GM12878 (cell line): ENCODE data around the gene MYO19. TPM values are rescaled to one million over a fixed set of nuclear protein-coding genes. Genes with fewer than 3 reads are reported as not detected.

Experiments used
- ATAC-seq: fragments of 200-7000 bp; cut with Tn5 transposase; 3 replicates; pipeline ENCODE4 v1.9.1; 2020; ENCODE audit warnings: mild to moderate bottlenecking, moderate library complexity
- BruUV-seq: library from RNA; stranded (reverse); fragments of 400-500 nt; replicated peaks from 2 replicates; lab custom pipeline; 2021; lab: Mats Ljungman, UMichigan
- CTCF ChIA-PET: fragments of 300-600 bp; sonication (Branson Sonifier 250); formaldehyde crosslinking; extraction: SDS; loops from one replicate; lab custom pipeline; 2021; ENCODE audit warnings: inconsistent platforms; lab: Yijun Ruan, JAX
- POLR2A ChIA-PET: fragments of 350-600 bp; formaldehyde crosslinking; extraction: SDS; loops from one replicate; lab custom pipeline; 2021; ENCODE audit warnings: inconsistent platforms; lab: Charles Lee
- RAD21 ChIA-PET: fragments of 300-600 bp; sonication (Branson Sonifier 250); formaldehyde crosslinking; loops from one replicate; lab custom pipeline; 2023; ENCODE audit warnings: antibody characterized with exemption; ENCODE audit not compliant: unreplicated experiment; lab: Charles Lee
- SMC1A ChIA-PET: fragments of 300-600 bp; sonication (Branson Sonifier 250); formaldehyde crosslinking; loops from one replicate; lab custom pipeline; 2023; ENCODE audit not compliant: unreplicated experiment, uncharacterized antibody; lab: Charles Lee
- DNase-seq: peaks from one replicate; pipeline ENCODE4 v3.0.0-alpha.2; 2011; ENCODE audit warnings: low read depth, low spot score
- FAIRE-seq: peaks from 3 replicates; lab custom pipeline; 2011; peaks lifted over from hg19 to GRCh38; lab: Jason Lieb, UNC
- H2AFZ ChIP-seq: 2 replicates; pipeline ENCODE4 v1.6.0; 2011; ENCODE audit warnings: low read depth, low read length, control low read depth; ENCODE audit not compliant: control insufficient read depth
- H3K27ac ChIP-seq: 2 replicates; pipeline ENCODE4 v1.5.1; 2011; ENCODE audit warnings: control low read depth; ENCODE audit not compliant: control insufficient read depth, insufficient read depth
- H3K27me3 ChIP-seq, 2 experiments: replicated peaks in 1 of 2; 2 replicates each; pipeline versions ENCODE4 v1.6.0 to v1.6.1; 2011; ENCODE audit warnings: low read length in 1 of 2; ENCODE audit not compliant: control insufficient read depth in 2 of 2, insufficient read depth in 2 of 2
- H3K36me3 ChIP-seq, 2 experiments: 2 replicates each; pipeline ENCODE4 v1.5.1; 2011; ENCODE audit warnings: low read length in 1 of 2; ENCODE audit not compliant: control insufficient read depth in 2 of 2, insufficient read depth in 2 of 2
- H3K4me1 ChIP-seq: 2 replicates; pipeline ENCODE4 v1.6.1; 2011; ENCODE audit warnings: mild to moderate bottlenecking, low read length, moderate library complexity, mixed read lengths; ENCODE audit not compliant: control insufficient read depth, insufficient read depth
- H3K4me2 ChIP-seq: 2 replicates; pipeline ENCODE4 v1.6.0; 2011; ENCODE audit warnings: control low read depth; ENCODE audit not compliant: control insufficient read depth, insufficient read depth
- H3K4me3 ChIP-seq: fragments of 200-600 bp; sonication (generic); 2 replicates; pipeline ENCODE4 v1.5.1; 2016
- H3K79me2 ChIP-seq: 2 replicates; pipeline ENCODE4 v1.6.0; 2011; ENCODE audit warnings: low read length; ENCODE audit not compliant: control insufficient read depth, insufficient read depth
- H3K9ac ChIP-seq: 2 replicates; pipeline ENCODE4 v1.8.0; 2011; ENCODE audit warnings: low read length, control low read depth, mixed read lengths; ENCODE audit not compliant: control insufficient read depth, insufficient read depth
- H3K9me3 ChIP-seq: replicated peaks from 3 replicates; pipeline ENCODE4 v1.5.1; 2011; ENCODE audit warnings: mild to moderate bottlenecking, low read length; ENCODE audit not compliant: control insufficient read depth, insufficient read depth
- H4K20me1 ChIP-seq: 2 replicates; pipeline ENCODE4 v1.6.0; 2011; ENCODE audit not compliant: control insufficient read depth, insufficient read depth
- JUNB ChIP-seq: IDR thresholded peaks from 2 replicates; pipeline ENCODE4 v1.6.1; 2016; ENCODE audit warnings: antibody characterized with exemption, mild to moderate bottlenecking
- NFIC ChIP-seq: IDR thresholded peaks from 2 replicates; pipeline ENCODE4 v1.6.1; 2012; ENCODE audit warnings: low read depth, mild to moderate bottlenecking, inconsistent platforms, low read length, moderate library complexity
- NR2C1 ChIP-seq: fragments of 450-650 bp; IDR thresholded peaks from 2 replicates; pipeline ENCODE4 v1.6.1; 2017; ENCODE audit warnings: antibody characterized with exemption, mild to moderate bottlenecking, moderate library complexity
- SREBF2 ChIP-seq: IDR thresholded peaks from 2 replicates; pipeline ENCODE4 v1.6.1; 2012; ENCODE audit warnings: mild to moderate bottlenecking, low read length
- STAT3 ChIP-seq: IDR thresholded peaks from 2 replicates; pipeline ENCODE4 v1.6.1; 2011; ENCODE audit warnings: low read depth, low read length, improper control_type of control experiment
- WGBS: methylation state at CpG from one replicate; pipeline ENCODE4 v1.1.6; 2016; ENCODE audit warnings: low lambda C conversion rate; ENCODE audit not compliant: insufficient replicate concordance, insufficient coverage; ENCODE audit errors: missing lambda C conversion rate; 5-methylcytosine and 5-hydroxymethylcytosine counted together
- in situ Hi-C: fragments of 300-500 bp; cut with MboI; formaldehyde crosslinking; loops from 9 replicates; pipeline ENCODE4 v1.14.3; 2018; ENCODE audit warnings: mixed read lengths
- intact Hi-C: fragments of 100-400 bp; cut with micrococcal nuclease; formaldehyde crosslinking; loops from one replicate; pipeline ENCODE4 v1.14.2; 2022; ENCODE audit not compliant: unreplicated experiment
- polyA plus RNA-seq, 11 experiments: library from polyadenylated mRNA; depleted of rRNA in 4 of 11; unstranded in 6 of 11; stranded (reverse) in 5 of 11; fragments of >200 nt; fragmentation: Nextera tagmentation in 4 of 11; fragmentation: Illumina TruSeq in 1 of 11; extraction: Ambion mirVana in 4 of 11; extraction: Trizol in 1 of 11; gene quantifications; 1 replicate in 1 of 11; 2 replicates in 10 of 11; pipeline versions ENCODE4 v1.2.1 to v1.2.3, GENCODE V29; 2011 to 2016; ENCODE audit warnings: inconsistent platforms in 2 of 11, missing spikeins in 2 of 11, low read depth in 1 of 11
- total RNA-seq, 4 experiments: library from RNA; depleted of rRNA in 3 of 4; stranded (reverse); fragments of >200 nt in 3 of 4; fragmentation: Illumina TruSeq in 1 of 4; extraction: Trizol in 1 of 4; gene quantifications; 2 replicates each; pipeline versions ENCODE4 v1.2.1 to v1.2.3, GENCODE V29; 2013 to 2021
- TF ChIP-seq, protein P1 (sequence below): fragments of 450-650 bp; formaldehyde crosslinking; IDR thresholded peaks from 2 replicates; pipeline ENCODE4 v1.5.0; 2022; ENCODE audit warnings: mild to moderate bottlenecking, missing genetic modification characterization
- TF ChIP-seq, protein P2 (sequence below): fragments of 450-650 bp; conservative IDR thresholded peaks from 2 replicates; pipeline ENCODE4 v1.6.1; 2017; ENCODE audit warnings: mild to moderate bottlenecking, moderate library complexity
- TF ChIP-seq, protein P3 (sequence below): IDR thresholded peaks from 2 replicates; pipeline ENCODE4 v1.6.1; 2011; ENCODE audit warnings: borderline replicate concordance, low read depth, mild to moderate bottlenecking, moderate library complexity, mixed read lengths, low read length; ENCODE audit not compliant: insufficient read depth; ENCODE audit errors: extremely low read length
- TF ChIP-seq, protein P4 (sequence below): fragments of 450-650 bp; IDR thresholded peaks from 2 replicates; pipeline ENCODE4 v1.6.1; 2014; ENCODE audit warnings: mild to moderate bottlenecking

The MYO19 gene
- total and polyA plus RNA-seq, 10 of the 15 experiments (the other 5 are each of a cell fraction or from before 2014, with no cell fraction given) = 11.4 to 103 (median 67.1) TPM

DNA sequence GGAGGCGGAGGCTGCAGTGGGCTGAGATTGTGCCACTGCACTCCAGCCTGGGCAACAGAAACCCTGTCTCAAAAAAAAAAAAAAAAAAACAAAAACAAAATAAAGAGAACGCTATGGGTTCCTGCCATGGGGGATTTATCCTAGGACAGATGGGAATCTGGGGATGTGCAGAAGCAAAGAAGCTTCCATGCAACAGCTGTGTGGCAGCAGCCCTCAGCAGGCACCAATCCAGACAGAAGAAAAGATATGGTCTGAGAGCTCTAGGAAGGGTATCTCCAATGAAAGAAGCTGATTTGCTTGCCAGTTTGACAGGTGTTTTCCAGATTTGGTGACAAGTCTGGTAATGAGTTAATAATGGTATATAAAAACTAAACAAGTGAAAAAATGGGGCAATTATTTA is 11.6 kb downstream of the MYO19 start:
- WGBS = 100% methylated on average over 2 of the region's 2 CpGs
- no peak overlapping the region for H2AFZ ChIP-seq
- intact Hi-C loops (no loop called here), in situ Hi-C loops (no loop called here)
- SMC1A ChIA-PET = interaction anchor here (1.0 kb wide), 1 partner anchor 23 kb away, joined by 3 read pairs; no protein-coding TSS in a partner anchor
- no peak overlapping the region for H3K4me2 ChIP-seq
- H3K27ac ChIP-seq = no peak overlapping the region
- no peak overlapping the region for H3K9ac ChIP-seq
- POLR2A ChIA-PET = interaction anchor here (1.0 kb wide), 1 partner anchor 65 kb away, joined by 3 read pairs; no protein-coding TSS in a partner anchor
- H4K20me1 ChIP-seq = no peaks in the 10 kb centered on the region
- no peaks in the 10 kb centered on the region for H3K27me3 ChIP-seq
- no peaks in the 10 kb centered on the region; the same call in 2 of the 3 replicates for H3K9me3 ChIP-seq
- CTCF ChIA-PET = interaction anchor here (0.7 to 2.6 kb wide), 2 partner anchors 11 to 1060 kb away, joined by 4 to 15 read pairs; partner anchors contain the start of genes MYO19 and PIGW
- no peaks in the 10 kb centered on the region for H3K79me2 ChIP-seq
- FAIRE-seq (no peak), ATAC-seq (no peak), DNase-seq (no peak)
- TF ChIP-seq JUNB (no peak), NR2C1 (no peak), STAT3 (no peak), NFIC (no peak), SREBF2 (no peak)
- TF ChIP-seq, protein P1, sequence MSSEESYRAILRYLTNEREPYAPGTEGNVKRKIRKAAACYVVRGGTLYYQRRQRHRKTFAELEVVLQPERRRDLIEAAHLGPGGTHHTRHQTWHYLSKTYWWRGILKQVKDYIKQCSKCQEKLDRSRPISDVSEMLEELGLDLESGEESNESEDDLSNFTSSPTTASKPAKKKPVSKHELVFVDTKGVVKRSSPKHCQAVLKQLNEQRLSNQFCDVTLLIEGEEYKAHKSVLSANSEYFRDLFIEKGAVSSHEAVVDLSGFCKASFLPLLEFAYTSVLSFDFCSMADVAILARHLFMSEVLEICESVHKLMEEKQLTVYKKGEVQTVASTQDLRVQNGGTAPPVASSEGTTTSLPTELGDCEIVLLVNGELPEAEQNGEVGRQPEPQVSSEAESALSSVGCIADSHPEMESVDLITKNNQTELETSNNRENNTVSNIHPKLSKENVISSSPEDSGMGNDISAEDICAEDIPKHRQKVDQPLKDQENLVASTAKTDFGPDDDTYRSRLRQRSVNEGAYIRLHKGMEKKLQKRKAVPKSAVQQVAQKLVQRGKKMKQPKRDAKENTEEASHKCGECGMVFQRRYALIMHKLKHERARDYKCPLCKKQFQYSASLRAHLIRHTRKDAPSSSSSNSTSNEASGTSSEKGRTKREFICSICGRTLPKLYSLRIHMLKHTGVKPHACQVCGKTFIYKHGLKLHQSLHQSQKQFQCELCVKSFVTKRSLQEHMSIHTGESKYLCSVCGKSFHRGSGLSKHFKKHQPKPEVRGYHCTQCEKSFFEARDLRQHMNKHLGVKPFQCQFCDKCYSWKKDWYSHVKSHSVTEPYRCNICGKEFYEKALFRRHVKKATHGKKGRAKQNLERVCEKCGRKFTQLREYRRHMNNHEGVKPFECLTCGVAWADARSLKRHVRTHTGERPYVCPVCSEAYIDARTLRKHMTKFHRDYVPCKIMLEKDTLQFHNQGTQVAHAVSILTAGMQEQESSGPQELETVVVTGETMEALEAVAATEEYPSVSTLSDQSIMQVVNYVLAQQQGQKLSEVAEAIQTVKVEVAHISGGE (CRISPR knock-in tag) = no peak
- TF ChIP-seq, protein P2, sequence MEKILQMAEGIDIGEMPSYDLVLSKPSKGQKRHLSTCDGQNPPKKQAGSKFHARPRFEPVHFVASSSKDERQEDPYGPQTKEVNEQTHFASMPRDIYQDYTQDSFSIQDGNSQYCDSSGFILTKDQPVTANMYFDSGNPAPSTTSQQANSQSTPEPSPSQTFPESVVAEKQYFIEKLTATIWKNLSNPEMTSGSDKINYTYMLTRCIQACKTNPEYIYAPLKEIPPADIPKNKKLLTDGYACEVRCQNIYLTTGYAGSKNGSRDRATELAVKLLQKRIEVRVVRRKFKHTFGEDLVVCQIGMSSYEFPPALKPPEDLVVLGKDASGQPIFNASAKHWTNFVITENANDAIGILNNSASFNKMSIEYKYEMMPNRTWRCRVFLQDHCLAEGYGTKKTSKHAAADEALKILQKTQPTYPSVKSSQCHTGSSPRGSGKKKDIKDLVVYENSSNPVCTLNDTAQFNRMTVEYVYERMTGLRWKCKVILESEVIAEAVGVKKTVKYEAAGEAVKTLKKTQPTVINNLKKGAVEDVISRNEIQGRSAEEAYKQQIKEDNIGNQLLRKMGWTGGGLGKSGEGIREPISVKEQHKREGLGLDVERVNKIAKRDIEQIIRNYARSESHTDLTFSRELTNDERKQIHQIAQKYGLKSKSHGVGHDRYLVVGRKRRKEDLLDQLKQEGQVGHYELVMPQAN = no peak
- TF ChIP-seq, protein P3, sequence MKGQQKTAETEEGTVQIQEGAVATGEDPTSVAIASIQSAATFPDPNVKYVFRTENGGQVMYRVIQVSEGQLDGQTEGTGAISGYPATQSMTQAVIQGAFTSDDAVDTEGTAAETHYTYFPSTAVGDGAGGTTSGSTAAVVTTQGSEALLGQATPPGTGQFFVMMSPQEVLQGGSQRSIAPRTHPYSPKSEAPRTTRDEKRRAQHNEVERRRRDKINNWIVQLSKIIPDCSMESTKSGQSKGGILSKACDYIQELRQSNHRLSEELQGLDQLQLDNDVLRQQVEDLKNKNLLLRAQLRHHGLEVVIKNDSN = no peak
- TF ChIP-seq, protein P4, sequence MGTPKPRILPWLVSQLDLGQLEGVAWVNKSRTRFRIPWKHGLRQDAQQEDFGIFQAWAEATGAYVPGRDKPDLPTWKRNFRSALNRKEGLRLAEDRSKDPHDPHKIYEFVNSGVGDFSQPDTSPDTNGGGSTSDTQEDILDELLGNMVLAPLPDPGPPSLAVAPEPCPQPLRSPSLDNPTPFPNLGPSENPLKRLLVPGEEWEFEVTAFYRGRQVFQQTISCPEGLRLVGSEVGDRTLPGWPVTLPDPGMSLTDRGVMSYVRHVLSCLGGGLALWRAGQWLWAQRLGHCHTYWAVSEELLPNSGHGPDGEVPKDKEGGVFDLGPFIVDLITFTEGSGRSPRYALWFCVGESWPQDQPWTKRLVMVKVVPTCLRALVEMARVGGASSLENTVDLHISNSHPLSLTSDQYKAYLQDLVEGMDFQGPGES = no peak
- no peak overlapping the region for H3K4me3 ChIP-seq
- H3K36me3 ChIP-seq = peaks cover 11 to 28% of the 10 kb centered on the region in 2 experiments; a peak in 3 of 4 replicates
- no TSS peak for BruUV-seq
- RAD21 ChIA-PET = interaction anchor here (1.3 kb wide), 1 partner anchor 62 kb away, joined by 3 read pairs; no protein-coding TSS in a partner anchor
- peaks cover 6% of the 10 kb centered on the region; the same call in 1 of the 2 replicates for H3K4me1 ChIP-seq
